Putamen (tissue), 1 donor: Measurements from ENCODE around the gene CDYL.

ENCODE experiments used
- DNase-seq: peaks from one replicate; pipeline ENCODE4 v3.0.0-alpha.2; 2016; ENCODE audit warnings: low spot score

The CDYL gene

DNA sequence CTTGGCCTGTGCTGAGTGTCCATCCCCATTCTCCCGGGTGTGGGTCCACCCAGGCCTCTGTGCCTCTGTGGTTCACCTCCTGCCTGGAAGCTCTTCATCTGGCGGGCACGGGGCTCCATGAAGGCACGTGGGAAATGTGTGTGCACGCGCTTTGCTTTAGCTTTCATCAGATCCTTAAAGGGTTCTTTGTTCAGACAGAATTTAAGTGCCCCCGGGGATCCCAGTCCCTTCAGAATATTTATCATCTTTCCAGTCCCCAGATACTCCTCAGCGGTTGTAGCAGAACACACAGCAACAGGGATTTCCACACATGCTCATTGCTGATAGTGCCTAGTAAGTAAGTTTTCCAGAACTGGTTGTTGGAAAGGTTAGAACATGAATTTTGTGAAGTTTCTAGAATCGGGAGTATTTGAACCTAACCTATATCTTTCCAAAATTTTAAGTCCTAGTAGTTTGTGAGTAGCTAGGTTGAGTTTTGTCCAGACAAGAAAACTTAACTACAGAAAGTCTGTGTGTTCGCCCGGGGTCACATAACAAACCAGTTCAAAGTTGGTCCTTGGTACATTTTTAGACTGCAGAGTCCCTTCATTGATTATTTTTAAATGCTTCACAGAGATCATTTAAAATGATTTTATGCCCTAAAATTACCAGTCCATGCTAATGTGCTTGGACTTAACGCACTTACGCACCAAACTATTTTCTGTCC, 159.9 kb downstream of the CDYL start:
- DNase-seq, result no peak

DNA sequence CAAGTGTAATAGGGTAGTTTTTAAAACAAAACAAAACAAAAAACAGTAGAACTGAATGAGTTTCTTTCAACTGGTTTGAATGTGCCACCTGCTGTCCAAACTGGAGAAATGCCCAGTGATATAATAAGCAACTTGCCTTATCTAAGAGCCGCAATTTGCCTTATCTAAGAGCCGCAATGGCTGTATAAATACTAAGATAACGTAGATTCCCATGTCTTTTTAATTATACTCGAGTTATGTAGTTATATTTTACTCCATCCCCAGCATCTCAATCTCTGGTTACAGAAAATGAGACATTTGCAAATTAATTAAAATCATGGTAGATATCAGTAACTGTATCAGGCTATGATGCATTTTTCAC, 160.5 kb downstream of the CDYL start:
- peak; percentile 39 for DNase-seq

DNA sequence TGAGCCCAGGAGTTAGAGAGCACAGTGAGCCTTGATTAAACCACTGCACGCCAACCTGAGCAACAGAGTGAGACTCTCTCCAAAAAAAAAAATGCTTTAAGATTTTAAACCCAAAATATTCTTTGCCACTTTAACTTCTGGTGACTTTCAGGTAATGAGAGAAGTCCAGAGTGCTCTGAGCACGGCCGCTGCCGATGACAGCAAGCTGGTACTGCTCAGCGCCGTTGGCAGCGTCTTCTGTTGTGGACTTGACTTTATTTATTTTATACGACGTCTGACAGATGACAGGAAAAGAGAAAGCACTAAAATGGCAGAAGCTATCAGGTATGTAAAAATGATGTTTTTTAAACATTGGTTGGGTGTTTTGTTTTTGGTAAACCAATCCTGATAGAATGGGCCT, 161.2 kb downstream of the CDYL start:
- DNase-seq, result no peak

DNA sequence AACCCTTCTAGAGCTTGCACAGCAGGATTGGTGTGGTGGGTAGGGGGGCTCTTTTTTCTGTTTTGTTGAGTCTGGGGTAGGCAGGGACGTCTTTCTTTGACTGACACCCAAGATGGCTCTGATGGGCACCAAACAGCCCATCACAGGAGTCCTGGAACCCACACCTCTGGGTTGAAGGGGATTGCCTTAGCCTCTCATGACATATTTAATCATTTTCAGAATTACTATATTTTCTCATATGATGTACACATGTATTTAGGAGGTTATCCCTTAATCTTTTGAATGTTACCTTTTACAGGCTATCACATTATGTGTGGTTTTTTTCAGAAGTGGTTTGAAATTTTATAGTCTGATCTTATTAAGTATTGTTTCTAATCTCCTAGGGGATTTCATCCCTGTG, 163.0 kb downstream of the CDYL start:
- no peak for DNase-seq

DNA sequence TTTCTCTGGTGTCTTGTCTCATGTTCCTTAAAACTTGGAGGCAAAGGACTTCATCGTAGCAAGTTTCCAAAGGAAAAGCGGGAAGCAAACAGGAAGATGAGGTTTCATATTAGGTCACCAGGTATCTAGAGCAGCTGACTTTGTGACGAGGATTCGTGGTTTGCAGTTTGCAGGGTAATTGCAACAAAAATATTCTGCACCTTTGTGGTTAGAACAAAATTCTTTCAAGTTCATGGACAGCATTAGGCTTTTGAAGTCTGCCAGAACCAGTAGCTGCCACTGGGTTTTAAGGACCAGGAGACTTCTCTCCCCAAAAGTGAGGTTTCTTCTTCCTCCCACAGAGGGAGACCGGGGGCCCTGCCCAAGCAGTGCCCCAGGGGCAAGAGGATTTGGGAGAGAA, 164.2 kb downstream of the CDYL start:
- DNase-seq, result no peak

DNA sequence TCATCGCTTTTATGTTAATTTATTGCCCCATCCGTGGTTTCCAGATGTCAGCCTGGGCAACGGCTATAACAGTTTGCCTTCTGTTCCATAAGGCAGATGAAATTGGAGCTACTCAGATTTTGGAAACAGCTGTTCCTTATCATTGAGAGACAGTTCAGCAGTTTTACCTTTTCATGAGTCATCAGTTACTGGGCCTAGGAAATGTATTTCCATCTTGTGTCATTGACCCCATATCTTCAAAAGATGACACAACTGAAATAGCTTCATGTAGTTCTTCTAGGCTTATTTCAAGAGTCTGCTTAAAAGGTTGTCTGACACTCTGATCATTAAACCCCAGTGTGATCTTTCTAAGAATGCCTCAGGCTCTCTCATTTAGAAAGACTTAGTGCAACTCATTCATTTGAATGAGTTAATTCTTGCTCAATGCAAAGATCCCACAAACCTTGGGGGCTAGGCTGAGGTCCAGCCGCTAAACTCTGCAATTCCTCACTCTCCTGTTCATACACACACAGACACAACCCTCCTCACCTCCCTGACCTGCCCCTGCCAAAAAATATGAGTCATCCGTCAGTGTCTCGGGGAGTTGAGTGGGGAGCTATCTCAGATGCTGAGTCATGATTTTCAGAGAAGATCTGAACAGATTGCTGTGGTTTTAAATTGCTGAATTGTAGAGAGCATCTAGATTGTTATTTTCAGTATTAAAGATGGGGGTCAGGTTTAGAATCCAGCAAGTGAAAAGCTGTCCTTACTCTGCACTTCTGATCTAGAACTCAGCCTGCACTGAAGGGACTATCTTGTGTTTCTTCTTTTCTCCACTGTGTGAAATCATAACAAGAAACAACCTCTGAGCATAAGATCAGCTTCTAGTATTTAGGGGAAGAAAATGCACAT, 165.8 kb downstream of the CDYL start:
- DNase-seq, result peak; percentile 74

DNA sequence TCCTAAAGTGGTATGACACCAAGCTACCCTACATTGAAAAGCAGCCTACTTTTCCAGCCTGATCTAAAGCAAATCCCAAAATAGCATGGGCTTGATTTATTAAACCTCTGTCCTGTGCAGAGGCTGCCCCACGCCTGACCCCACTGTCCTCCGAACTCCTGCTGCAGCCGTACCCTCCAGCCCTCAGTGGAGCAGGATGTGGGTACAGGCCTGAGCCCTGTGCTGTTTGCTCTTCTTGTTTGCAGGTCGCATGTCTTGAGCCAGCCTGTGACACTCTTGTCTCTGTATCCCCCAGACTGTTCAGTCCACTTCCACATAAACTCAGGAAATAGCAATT, 166.4 kb downstream of the CDYL start:
- no peak for DNase-seq

DNA sequence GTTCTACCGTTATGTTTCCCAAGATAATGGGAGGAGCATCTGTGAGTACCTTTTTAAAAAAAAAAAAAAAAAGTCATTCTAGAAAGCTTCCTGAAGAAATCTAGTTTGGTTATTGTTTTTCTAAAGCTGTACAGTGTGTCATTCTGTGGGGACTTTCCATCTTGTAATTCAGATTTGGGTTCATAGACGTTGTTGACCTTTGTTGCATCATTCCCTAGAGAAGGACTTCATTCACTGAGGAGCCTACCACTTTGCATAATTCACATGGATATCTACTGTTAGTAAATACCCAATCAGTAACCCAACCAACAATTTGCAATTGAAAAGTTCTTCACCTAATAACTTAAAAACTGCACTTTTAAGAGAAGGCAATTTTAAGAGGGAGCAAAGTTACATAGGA, 167.5 kb downstream of the CDYL start:
- DNase-seq, result no peak

DNA sequence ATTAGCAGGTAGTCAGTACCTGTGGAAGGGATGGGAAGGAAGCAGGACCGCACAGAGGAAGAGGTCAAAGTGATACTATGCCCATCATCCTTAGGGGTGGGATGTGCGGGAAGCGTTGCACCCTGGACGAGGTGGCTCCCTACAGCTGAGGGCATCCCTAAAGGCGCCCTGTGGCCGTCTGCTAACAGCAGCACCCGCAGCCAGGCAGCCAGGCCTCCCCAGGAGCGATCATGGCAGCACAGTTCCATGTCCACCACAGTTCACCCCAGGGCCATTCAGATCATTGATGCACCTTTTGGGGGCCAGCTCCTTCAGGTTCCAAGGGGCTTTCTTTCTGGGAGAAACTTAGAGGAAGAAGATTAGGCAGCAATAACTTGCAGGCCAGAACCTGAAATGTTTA, 168.1 kb downstream of the CDYL start:
- DNase-seq, result no peak

DNA sequence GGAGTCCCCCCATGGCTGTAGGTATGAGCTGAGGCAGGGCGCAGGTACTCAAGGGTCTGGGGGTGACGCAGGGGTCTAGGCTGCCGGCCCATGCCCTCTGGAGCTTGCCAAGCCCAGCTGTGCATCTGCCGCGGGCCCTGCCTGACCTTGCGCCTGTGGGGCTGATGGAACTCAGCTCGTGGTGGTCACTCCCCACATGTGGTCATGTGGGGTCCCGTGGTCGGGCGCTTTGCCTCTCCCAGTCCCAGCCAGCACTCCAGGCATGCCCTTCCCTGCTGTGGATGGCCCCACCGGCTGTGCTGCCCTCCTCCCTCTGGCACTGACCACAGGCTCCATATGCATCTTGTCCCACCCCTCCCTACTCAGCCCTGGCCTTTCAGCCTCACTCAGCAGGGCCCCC, 170.3 kb downstream of the CDYL start:
- no peak for DNase-seq

DNA sequence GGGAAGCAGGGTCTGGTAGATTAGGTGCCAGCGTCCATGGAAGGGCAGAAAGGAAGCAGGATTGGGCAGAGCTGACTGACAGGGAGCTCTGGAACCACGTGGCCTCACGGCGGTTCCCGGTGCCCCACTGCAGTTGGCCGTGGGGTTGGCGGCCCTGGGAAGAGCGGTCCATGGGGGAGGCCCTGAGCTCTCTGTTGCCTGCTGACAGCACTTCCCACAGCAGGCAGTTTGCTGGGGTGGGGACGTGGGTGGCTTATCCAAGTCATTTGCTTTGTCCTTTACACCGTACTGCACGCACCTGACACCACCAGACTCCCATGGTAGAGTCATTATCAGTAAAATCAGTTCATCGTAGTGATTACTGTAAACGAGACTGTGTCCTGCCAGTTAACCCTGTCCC, 171.5 kb downstream of the CDYL start:
- no peak for DNase-seq

DNA sequence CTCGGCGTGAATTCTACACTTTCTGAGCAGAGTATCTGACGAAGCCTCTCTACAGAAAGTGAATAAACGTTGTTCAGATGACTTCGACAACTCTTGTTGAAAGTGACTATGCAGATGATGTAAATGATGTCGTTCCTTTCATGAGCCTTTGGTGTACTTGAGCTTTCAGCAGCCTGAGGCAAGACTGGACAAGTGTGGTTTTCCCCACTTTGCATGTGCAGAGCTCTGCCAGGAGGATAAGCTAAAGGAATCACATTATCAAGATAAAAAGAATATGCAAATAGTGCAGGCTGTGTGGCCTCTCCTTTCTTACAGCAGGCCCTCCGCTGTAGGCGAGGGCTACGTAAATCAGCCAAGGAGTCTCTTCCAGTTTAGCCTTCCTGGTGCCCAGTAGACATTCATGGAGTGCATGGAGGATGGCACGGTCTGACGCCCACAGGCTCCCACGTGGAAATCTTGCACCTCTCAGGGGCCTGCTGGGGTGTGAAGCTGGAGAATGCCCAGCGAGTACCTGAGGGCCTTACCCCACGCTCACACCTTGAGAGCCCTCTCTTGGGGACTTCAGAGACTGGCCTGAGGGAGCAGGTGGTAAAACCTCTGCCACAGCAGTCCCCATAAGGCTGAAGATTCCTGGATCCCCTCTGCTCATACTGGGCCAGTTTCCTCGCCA, 172.7 kb downstream of the CDYL start:
- no peak for DNase-seq

DNA sequence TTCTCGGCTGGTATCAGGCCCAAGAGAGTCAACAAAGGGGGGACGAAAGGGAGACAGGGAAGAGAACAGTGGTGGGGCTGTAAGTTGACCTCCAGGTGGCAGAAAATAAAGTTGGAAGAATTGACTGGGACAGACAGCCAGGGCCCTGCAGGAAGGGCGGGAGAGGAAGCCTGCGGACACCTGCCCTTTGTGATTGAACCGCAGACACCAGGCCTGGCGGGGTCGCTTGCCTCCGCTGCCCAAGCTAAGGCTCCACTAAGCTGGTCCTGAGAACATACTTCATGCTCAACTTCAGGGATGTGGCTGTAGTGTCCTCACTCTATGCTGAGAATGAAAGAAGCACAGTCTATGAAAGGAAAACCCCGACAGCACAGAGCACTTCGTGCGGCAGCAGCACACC, 173.9 kb downstream of the CDYL start:
- DNase-seq, result no peak

DNA sequence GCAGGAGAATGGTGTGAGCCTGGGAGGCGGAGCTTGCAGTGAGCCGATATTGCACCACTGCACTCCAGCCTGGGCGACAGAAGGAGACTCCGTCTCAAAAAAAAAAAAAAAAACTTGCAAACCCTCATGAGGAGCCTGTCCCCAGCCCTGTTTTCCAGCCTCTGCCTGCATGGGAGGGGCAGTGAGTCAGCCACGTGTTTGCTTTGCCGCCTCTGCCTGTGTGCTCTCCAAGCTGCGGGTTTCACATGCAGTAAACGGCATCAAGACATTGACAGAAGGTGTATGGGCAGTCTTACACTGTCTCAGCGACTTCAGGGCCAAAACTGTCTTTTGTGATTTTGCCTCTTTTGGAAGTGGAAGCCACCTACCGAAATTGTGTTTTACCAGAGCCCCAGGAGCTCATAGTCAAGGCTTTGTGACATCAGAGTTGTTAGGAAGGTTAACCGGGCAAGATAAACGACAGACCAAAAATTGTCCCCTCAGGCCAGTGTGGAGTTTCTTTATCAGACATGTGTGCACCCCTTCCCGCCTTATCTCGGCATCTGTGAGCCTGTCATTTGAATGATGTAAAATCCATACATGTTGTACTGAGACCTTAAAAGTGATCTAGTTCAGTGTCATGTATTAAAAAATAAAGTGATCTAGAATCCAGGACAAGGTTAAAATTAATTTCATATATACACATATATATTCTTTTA, 174.8 kb downstream of the CDYL start:
- DNase-seq, result no peak

DNA sequence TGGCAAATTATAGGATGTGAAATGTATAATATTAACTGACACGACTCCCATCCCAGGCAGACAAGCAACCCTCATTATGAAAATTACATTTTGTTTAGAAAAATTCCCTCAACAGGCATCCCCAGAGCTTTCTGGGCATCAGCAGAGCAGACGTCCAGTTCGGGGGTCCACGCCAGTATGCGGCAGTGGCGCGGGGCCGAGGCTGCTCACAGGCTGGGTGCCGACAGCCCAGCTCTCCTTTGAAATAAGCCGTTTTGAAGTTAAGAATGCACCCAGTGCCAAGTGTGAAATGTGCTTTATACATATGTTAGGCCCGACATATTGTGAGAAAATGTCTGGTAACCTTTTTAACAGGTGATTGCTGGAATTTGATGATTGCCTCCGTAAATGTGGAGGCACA, 177.2 kb downstream of the CDYL start:
- DNase-seq, result no peak

DNA sequence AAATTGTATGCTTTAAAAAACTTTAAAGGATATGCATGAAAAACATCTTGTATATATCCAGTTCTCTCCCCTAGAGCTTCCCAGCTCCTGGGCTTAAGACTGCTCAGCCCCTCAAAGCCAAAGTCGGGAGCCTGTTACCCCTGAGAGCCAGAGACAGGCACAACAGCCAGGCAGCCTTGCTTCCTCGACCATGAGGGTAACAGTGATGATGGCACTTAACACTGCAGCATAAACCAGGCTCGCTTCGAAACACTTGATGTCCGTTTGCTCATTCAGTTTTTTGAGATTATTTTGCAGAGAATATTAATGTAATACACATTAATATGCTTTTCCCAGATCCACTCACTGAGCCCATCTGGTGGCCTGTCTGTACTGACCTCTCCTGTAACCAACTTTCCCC, 180.4 kb downstream of the CDYL start:
- DNase-seq, result no peak

DNA sequence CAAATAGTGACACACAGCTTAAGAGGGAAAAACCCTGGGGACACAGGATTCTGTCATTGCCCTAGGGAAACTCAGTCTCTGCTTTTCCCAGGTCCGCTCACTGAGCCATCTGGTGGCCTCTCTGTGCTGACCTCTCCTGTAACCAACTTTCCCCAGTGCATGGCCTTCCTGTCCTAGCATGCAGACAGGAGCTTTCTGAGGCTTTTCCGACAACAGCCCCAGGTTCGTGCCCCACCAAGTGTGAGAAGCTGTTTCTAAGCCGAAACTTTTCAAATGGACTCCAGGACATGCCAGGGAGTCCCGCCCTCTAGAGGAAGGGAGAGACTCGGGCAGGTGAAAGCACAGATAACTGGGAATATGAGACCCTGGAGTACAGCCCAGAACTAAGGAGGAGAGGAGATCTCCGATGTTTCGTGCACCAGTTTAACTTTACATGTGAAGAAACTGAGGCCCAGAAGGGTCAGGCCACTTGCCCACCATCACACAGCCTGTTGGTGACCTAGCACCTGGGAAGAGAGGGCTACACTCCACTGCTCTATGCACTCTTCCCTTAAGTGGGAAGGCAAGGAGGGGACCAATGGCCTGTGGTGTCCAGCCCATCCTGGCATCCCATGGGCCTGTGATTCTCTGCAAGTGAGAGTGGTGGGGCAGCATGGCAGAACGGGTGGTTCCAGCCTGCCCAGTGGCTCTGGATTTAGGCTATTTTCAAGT, 181.5 kb downstream of the CDYL start:
- no peak for DNase-seq

DNA sequence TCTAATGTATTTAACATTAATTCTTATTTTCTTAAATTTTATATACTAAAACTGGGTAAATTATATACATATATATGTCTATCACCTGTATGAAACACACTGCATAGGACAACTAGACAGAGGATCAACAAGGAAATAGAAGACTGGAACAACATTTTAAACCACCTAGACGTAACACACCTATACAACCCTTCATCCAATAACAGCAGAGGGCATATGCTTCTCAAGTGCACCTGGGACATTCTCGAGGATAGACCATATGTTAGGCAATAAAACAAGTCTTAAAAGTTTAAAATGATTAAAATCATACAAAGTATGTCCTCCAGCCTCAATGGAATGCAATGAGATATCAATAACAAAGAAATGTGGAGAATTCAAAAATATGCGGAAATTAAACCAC, 182.4 kb downstream of the CDYL start:
- DNase-seq, result no peak

DNA sequence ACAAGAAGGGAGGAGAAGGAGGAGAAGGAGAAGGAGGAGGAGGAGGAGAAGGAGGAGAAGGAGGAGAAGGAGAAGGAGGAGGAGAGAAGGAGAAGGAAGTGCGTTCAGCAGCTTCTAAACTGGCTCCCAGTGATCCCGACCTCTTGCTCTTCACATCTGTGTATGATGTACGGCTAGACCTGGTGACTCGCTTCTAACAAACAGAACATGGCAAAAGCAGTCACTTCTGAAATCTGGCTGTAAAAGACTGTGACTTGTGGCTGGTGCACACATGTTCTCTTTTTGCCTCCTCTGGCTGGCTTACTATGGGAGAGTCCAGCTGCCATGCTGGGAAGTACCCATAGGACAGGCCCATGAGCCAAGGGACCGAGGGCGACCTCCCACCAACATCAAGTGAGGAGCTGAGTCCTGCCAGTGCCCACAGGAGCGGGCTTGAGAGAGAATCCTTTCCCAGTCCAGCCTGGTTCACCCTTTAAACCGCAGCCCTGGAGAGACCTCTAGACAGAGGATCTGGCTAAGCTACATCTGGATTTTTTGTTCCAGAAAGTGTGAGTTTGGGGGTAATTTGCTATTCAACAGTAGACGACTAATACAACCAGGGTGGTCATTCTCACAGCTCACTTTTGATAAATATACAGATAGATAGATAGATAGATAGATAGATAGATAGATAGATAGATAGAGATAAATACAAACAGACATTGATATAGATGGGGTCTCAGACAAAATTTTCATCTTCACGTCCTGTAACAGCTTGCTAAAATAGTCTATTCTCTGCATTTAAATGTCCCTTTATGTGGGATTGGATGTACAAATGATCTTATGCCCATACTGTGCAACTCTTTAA, 185.3 kb downstream of the CDYL start:
- no peak for DNase-seq

DNA sequence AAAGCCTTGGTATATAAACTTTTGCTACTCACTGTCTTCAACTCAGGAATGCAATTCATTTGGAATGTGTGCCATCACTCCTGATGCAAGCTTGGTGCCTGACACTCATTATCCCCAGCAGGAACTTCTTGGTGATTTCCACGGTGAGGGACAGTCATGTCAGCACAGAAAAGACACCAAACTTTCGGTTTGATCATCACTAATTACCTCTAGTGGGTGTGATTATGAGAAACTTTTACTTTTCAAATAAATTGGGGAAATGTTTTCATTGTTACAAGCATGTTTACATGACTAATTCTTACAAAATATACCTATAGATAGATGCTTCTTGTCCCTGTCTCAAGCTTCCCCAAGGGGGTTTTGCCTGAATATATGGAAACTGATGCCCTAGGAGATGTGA, 186.7 kb downstream of the CDYL start:
- no peak for DNase-seq
